NCI-H524 treated with DMSO at 0.1 percent for 48 hours (cell line): ENCODE results near the gene PIK3CD.

Experiments used
- DNase-seq: peaks from one replicate; lab custom pipeline; 2025; lab: John Stamatoyannopoulos, UW

Gene PIK3CD

GRCh38 chr1:9774712-9775679 is 123.5 kb downstream of the PIK3CD start:
- DNase-seq = no peak

- no peak for DNase-seq
Observed at GRCh38 chr1:9776685-9777084, 125.2 kb downstream of the PIK3CD start.
